ENCODE results near the gene DHX34. TPM values are rescaled to one million over a fixed set of nuclear protein-coding genes. Genes with fewer than 3 reads are reported as not detected.
"Not testable (repeated sequence)": the region's sequence is repeated elsewhere in the genome, so short reads cannot be mapped to it uniquely, and the experiment has no call there.

Gene DHX34, protein sequence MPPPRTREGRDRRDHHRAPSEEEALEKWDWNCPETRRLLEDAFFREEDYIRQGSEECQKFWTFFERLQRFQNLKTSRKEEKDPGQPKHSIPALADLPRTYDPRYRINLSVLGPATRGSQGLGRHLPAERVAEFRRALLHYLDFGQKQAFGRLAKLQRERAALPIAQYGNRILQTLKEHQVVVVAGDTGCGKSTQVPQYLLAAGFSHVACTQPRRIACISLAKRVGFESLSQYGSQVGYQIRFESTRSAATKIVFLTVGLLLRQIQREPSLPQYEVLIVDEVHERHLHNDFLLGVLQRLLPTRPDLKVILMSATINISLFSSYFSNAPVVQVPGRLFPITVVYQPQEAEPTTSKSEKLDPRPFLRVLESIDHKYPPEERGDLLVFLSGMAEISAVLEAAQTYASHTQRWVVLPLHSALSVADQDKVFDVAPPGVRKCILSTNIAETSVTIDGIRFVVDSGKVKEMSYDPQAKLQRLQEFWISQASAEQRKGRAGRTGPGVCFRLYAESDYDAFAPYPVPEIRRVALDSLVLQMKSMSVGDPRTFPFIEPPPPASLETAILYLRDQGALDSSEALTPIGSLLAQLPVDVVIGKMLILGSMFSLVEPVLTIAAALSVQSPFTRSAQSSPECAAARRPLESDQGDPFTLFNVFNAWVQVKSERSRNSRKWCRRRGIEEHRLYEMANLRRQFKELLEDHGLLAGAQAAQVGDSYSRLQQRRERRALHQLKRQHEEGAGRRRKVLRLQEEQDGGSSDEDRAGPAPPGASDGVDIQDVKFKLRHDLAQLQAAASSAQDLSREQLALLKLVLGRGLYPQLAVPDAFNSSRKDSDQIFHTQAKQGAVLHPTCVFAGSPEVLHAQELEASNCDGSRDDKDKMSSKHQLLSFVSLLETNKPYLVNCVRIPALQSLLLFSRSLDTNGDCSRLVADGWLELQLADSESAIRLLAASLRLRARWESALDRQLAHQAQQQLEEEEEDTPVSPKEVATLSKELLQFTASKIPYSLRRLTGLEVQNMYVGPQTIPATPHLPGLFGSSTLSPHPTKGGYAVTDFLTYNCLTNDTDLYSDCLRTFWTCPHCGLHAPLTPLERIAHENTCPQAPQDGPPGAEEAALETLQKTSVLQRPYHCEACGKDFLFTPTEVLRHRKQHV
- total RNA-seq = 10 to 100 TPM in 6 of 8 experiments, 1 to 10 TPM in 2; 9.4 to 24.5 (median 12.9) TPM

DNA sequence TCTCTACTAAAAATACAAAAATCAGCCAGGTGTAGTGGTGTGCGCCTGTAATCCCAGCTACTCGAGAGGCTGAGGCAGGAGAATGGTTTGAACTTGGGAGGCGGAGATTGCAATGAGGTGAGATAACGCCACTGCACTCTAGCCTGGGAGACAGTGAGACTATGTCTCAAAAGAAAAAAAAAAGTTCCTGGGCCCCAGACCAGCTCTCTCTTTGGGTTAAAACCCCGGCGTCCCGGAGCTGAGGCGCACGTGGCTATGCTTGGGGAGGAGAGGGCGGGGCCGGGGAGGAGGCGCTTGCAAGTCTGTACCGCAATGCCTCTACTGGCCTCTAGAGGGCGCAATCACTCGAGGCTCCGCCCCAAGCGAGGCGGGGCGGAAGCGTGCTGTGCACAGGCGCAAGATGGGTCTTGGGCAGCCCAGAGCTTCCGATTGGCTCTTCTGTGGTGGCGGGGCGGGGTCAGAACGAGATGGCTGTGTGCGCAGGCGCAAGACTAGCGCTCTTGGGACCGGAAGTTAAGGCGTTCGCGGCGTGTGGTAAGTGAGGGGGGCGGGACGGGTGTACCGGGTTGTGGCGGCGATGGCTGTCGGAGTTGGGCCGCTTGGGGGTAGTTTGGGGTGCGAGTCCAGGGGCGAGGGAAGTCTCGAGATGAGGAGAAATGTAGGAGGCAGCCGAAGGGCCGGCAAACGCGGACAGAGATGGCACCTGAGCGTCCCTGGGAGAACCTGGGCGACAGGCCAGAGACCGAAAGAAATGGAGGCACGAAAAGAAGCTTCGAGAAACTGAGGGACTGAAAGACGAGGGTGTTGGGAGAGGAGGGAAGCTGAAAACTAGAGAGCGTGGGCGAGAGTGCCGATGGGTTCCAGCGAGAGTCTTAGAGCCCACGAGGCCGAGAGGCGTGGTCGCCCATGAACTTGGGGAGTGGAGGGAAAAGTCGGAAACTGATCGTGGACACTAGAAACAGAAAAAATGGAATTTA lies at the start of gene DHX34:
TSS of gene DHX34 (plus strand) at position 497 of the 977 bp plus-strand sequence. CDS start 3,716 bp downstream, outside the sequence.
- WGBS, 10 experiments = 0 to 23% (median 5%) methylated on average over 2 to 13 of the region's 63 CpGs; no CpG with 5 or more reads in 2 of the 10 experiments

GRCh38 chr19:47300867-47301266 lies 48.2 kb upstream of the DHX34 start:
- H3K27ac ChIP-seq; H3K4me3 ChIP-seq; H3K4me1 ChIP-seq (replicated peaks in 1 of 2); in situ Hi-C loops (cut with MboI; ENCODE audit: low pct_unique_long_range_greater_than_20kb in 2 of 9, low sequenced_read_pairs in 9 of 9, unreplicated experiment in 9 of 9); ATAC-seq (replicated peaks in 6 of 8): not testable (repeated sequence)
- 78 to 100% (median 89%) methylated on average over 3 to 5 of the region's 14 CpGs; no CpG with 5 or more reads in 5 of the 10 experiments for WGBS, 10 experiments

More for the DNA sequence above, at the start of gene DHX34:
- in situ Hi-C loops (cut with MboI; ENCODE audit: low pct_unique_long_range_greater_than_20kb in 2 of 9, low sequenced_read_pairs in 9 of 9, unreplicated experiment in 9 of 9) = no loop called here
- peak within 1 kb of the TSS; percentile 12 to 56 for H3K27ac ChIP-seq
- peak; percentile 95 to 99 (median 98) for ATAC-seq (replicated peaks in 6 of 8)
- H3K4me3 ChIP-seq = peak within 1 kb of the TSS; percentile 62 to 86 (median 76)
- peaks cover 12 to 18% of the 10 kb centered on the region in 2 donors for H3K4me1 ChIP-seq (replicated peaks in 1 of 2)

DNA sequence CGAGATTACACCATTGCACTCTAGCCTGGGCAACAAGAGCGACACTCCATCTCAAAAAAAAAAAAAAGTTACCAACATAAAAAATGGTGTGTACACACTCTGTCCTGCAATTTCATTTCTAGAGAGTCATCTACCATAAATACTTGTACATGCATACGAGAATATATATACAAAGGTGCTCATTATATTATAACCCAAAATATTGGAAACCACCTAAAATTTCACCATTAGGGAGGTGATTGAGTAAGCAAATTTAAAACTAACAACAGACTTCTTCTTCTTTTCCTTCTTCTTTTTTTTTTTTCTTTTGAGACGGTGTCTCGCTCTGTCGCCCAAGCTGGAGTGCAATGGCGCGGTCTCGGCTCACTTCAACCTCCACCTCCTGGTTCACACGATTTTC lies 46.9 kb upstream of the DHX34 start:
- Histone ChIP-seq H3K27ac (no peak overlapping the region), H3K4me1 (replicated peaks in 1 of 2) (no peaks in the 10 kb centered on the region), H3K4me3 (no peak overlapping the region)
- 50 to 100% (median 91%) methylated on average over 1 to 7 of the region's 10 CpGs for WGBS, 10 experiments
- no peak for ATAC-seq (replicated peaks in 6 of 8)
- in situ Hi-C loops (cut with MboI; ENCODE audit: low pct_unique_long_range_greater_than_20kb in 2 of 9, low sequenced_read_pairs in 9 of 9, unreplicated experiment in 9 of 9) = no loop called here

- 71 to 100% (median 83%) methylated on average over 1 to 6 of the region's 6 CpGs for WGBS, 10 experiments
- no peak overlapping the region for H3K27ac ChIP-seq
- in situ Hi-C loops (cut with MboI; ENCODE audit: low pct_unique_long_range_greater_than_20kb in 2 of 9, low sequenced_read_pairs in 9 of 9, unreplicated experiment in 9 of 9) = no loop called here
- H3K4me1 ChIP-seq (replicated peaks in 1 of 2) = no peaks in the 10 kb centered on the region
- no peak overlapping the region for H3K4me3 ChIP-seq
- ATAC-seq (replicated peaks in 6 of 8) = no peak
Measured at GRCh38 chr19:47303966-47304365, 45.1 kb upstream of the DHX34 start.

GRCh38 chr19:47305309-47305751 lies 43.8 kb upstream of the DHX34 start:
- 0 to 35% (median 13%) methylated on average over 1 to 14 of the region's 14 CpGs; no CpG with 5 or more reads in 1 of the 10 experiments for WGBS, 10 experiments
- Histone ChIP-seq H3K27ac (no peak overlapping the region), H3K4me1 (replicated peaks in 1 of 2) (no peaks in the 10 kb centered on the region), H3K4me3 (no peak overlapping the region)
- in situ Hi-C loops (cut with MboI; ENCODE audit: low pct_unique_long_range_greater_than_20kb in 2 of 9, low sequenced_read_pairs in 9 of 9, unreplicated experiment in 9 of 9) = no loop called here
- peak in 3 of 8 experiments; percentile 71 to 97 (median 89) for ATAC-seq (replicated peaks in 6 of 8)

GRCh38 chr19:47306303-47306702 lies 42.8 kb upstream of the DHX34 start:
- ATAC-seq (replicated peaks in 6 of 8) = no peak
- H3K4me1 ChIP-seq (replicated peaks in 1 of 2) = peaks cover 0 to 6% of the 10 kb centered on the region in 2 donors
- 60 to 96% (median 87%) methylated on average over 1 to 3 of the region's 3 CpGs; no CpG with 5 or more reads in 4 of the 10 experiments for WGBS, 10 experiments
- in situ Hi-C loops (cut with MboI; ENCODE audit: low pct_unique_long_range_greater_than_20kb in 2 of 9, low sequenced_read_pairs in 9 of 9, unreplicated experiment in 9 of 9) = no loop called here
- no peak overlapping the region for H3K27ac ChIP-seq
- no peak overlapping the region for H3K4me3 ChIP-seq

DNA sequence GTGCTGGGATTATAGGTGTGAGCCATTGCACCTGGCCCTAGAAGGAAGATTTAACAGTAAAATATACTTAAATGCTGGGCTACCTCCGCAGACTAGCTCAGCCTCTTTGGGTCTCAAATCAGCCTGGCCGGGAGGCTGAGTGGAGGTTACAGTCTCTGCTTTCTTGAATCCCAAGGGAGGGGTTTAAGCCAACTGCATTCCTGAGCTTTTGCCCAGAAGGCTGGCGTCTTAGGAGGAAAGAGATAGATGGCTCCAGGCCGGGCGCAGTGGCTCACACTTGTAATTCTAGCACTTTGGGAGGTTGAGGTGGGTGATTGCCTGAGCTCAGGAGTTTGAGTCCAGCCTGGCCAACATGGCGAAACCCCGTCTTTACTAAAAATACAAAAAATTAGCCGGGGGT lies 40.1 kb upstream of the DHX34 start:
- in situ Hi-C loops (cut with MboI; ENCODE audit: low pct_unique_long_range_greater_than_20kb in 2 of 9, low sequenced_read_pairs in 9 of 9, unreplicated experiment in 9 of 9) = no loop called here

DNA sequence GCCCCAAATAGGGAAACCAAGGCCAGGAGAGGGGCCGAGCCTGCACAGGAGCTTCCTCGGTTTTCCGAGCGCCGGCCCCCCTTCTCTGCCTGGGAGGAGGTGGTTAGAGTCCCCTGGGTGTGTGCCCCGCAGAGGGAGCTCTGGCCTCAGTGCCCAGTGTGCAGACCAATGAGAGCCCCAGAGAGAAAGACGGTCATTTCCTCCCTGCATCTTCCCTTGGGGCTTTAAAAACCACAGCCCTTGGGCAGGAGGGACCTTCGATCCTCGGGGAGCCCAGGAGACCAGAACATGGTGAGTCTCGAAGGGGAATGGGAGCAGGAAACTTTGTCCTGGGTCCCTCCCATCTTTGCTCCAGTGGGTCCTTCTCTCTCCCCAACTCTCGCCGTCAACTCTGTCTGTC lies 39.5 kb upstream of the DHX34 start, which contains the start of gene C5AR1:
TSS of gene C5AR1 (plus strand) at position 254 of the 400 bp plus-strand sequence. CDS start at position 289, 35 bp downstream.
- ATAC-seq (replicated peaks in 6 of 8) = no peak
- in situ Hi-C loops (cut with MboI; ENCODE audit: low pct_unique_long_range_greater_than_20kb in 2 of 9, low sequenced_read_pairs in 9 of 9, unreplicated experiment in 9 of 9) = no loop called here
- Histone ChIP-seq H3K27ac (no peak within 1 kb of the TSS), H3K4me1 (replicated peaks in 1 of 2) (peaks cover 0 to 6% of the 10 kb centered on the region in 2 donors), H3K4me3 (no peak within 1 kb of the TSS)
- 12 to 60% (median 49%) methylated on average over 1 to 7 of the region's 12 CpGs; no CpG with 5 or more reads in 4 of the 10 experiments for WGBS, 10 experiments

More for the DNA sequence above, 40.1 kb upstream of the DHX34 start:
- Histone ChIP-seq H3K27ac (no peak overlapping the region), H3K4me3 (no peak overlapping the region), H3K4me1 (replicated peaks in 1 of 2) (peaks cover 0 to 6% of the 10 kb centered on the region in 2 donors)
- 20 to 100% (median 78%) methylated on average over 1 to 7 of the region's 8 CpGs; no CpG with 5 or more reads in 3 of the 10 experiments for WGBS, 10 experiments
- no peak for ATAC-seq (replicated peaks in 6 of 8)

- Histone ChIP-seq H3K27ac (no peak overlapping the region), H3K4me3 (no peak overlapping the region), H3K4me1 (replicated peaks in 1 of 2) (peaks cover 0 to 6% of the 10 kb centered on the region in 2 donors)
- no peak for ATAC-seq (replicated peaks in 6 of 8)
- WGBS, 10 experiments = 60 to 92% (median 80%) methylated on average over 1 to 2 of the region's 2 CpGs; no CpG with 5 or more reads in 4 of the 10 experiments
- in situ Hi-C loops (cut with MboI; ENCODE audit: low pct_unique_long_range_greater_than_20kb in 2 of 9, low sequenced_read_pairs in 9 of 9, unreplicated experiment in 9 of 9) = no loop called here
Measured at GRCh38 chr19:47310323-47310722, 38.8 kb upstream of the DHX34 start.

GRCh38 chr19:47310819-47311218 lies 38.3 kb upstream of the DHX34 start:
- in situ Hi-C loops (cut with MboI; ENCODE audit: low pct_unique_long_range_greater_than_20kb in 2 of 9, low sequenced_read_pairs in 9 of 9, unreplicated experiment in 9 of 9) = no loop called here
- peak in 2 of 8 experiments; percentile 13 to 38 for ATAC-seq (replicated peaks in 6 of 8)
- WGBS, 10 experiments = 30 to 70% (median 40%) methylated on average over 1 to 5 of the region's 5 CpGs; no CpG with 5 or more reads in 4 of the 10 experiments
- H3K4me1 ChIP-seq (replicated peaks in 1 of 2) = peaks cover 0 to 6% of the 10 kb centered on the region in 2 donors
- no peak overlapping the region for H3K27ac ChIP-seq
- H3K4me3 ChIP-seq = no peak overlapping the region

GRCh38 chr19:47312366-47313006 lies 36.6 kb upstream of the DHX34 start:
- Histone ChIP-seq H3K27ac (no peak overlapping the region), H3K4me3 (no peak overlapping the region), H3K4me1 (replicated peaks in 1 of 2) (peaks cover 0 to 6% of the 10 kb centered on the region in 2 donors)
- 64 to 100% (median 90%) methylated on average over 1 to 4 of the region's 5 CpGs; no CpG with 5 or more reads in 3 of the 10 experiments for WGBS, 10 experiments
- in situ Hi-C loops (cut with MboI; ENCODE audit: low pct_unique_long_range_greater_than_20kb in 2 of 9, low sequenced_read_pairs in 9 of 9, unreplicated experiment in 9 of 9) = no loop called here
- no peak for ATAC-seq (replicated peaks in 6 of 8)
